ENCODE measurements around the gene PCBP1.
A peak's percentile ranks its signal among the peaks of the same experiment; 100 is the strongest.
"Not testable (repeated sequence)": the region's sequence is repeated elsewhere in the genome, so short reads cannot be mapped to it uniquely, and the experiment has no call there.

PCBP1 gene

DNA sequence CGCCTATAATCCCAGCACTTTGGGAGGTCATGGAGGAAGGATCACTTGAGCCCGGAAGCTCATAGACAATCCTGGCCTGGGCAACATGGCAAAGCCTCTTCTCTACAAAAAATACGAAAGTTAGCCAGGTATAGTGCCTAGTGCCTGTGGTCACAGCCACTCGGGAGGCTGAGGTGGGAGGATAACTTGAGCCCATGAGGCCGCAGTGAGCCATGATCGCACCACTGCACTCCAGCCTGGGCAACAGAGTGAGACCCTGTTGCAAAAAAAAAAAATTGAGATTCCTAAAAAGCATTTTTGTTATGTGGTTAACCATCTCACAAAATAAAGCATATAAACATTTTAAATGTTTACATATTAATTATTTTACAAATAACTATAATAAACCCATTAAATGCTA is 13.9 kb downstream of the PCBP1 start:
- DNase-seq = no peak

DNA sequence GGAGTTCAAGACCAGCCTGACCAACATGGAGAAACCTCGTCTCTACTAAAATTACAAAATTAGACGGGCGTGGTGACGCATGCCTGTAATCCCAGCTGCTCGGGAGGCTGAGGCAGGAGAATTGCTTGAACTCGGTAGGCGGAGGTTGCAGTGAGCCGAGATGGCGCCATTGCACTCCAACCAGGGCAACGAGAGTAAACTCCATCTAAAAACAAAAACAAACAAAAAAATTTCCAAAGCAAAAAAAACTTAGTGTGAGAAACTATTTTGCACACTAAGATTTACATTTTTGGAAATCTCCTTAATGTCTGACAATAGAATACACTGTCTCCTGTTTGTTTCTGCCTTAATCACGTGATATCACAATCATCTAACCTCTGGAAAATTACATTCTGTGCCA is 14.4 kb downstream of the PCBP1 start:
- DNase-seq = not testable (repeated sequence)

- DNase-seq = not testable (repeated sequence)
Observed at GRCh38 chr2:70102323-70102905, 15.1 kb downstream of the PCBP1 start.

DNA sequence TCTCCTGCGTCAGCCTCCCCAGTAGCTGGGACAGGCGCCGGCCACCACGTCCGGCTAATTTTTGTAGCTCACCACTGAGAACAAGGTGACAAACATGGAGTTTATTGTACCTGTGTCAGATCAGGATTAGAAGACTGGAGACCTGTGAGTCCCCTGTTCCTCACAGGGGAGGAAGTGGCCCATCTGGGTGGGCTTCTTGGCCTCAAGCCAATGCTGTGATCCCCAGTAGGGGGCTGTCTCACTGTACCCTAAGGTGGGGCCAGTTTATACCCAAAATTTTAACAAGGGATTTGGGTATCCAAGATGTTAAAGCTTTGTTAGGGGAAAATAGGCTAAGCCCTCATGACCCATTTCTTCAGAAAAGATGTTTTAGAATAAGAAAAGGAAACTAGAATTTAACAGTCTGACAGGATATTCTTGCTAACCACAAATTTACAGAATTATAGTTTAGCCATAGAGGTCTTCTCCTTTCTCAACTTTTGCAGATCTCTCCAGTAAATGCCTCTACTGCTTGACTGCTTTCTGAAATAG is 16.3 kb downstream of the PCBP1 start:
- no peak for DNase-seq

DNA sequence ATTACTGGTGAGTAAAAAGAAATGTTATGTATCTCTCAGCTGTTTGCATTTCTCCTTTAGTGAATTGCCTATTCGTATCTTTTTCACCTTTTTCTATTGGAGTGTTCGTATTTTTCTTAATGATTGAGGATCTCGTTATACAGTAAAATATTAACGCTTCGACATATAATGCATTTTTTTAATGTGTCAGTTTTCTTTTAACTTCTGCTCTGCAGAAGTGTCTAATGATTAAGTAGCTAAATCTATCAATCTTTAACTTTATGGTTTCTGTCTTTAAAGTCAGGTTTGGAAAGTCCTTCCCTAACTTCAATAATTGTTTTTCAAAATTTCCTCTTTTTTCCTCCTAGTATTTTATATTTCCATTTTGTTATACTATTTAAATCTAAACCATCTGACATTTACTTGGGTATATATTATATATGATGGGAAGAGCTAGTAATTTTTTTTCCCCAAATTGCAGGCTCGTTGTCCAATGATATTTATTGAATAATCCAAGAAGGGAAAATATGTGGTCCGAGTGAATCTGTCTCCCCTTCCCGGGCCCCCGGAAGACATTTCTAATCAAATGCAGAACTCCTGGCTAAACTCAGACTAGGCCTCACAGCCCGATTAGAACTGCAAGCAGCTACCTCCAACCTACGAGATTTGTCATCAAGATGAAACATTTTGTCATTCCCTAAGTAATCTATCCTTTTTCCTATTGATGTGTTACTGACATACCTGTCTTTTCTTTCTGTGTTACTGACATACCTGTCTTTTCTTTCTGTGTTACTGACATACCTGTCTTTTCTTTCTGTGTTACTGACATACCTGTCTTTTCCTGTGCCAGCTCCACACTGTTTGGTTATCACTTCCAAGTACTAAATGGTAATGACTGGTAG is 17.2 kb downstream of the PCBP1 start:
- DNase-seq = peak; percentile 38 to 51

DNA sequence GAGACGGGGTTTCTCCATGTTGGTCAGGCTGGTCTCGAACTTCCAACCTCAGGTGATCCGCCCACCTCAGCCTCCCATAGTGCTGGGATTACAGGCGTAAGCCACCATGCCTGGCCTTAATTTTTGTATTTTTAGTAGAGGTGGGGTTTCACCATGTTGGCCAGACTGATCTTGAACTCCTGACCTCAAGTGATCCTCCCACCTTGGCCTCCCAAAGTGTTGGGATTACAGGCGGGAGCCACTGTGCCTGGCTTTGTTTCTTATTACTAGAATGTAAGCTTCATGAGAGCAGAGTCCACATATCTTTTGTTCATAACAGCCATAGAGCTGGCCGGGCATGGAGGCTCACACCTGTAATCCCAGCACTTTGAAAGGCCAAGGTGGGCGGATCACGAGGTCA is 18.9 kb downstream of the PCBP1 start:
- not testable (repeated sequence) for DNase-seq

GRCh38 chr2:70110397-70110796 is 23.1 kb downstream of the PCBP1 start:
- DNase-seq = not testable (repeated sequence)

GRCh38 chr2:70111752-70112591 is 24.7 kb downstream of the PCBP1 start:
- no peak for DNase-seq

GRCh38 chr2:70113359-70114070 is 26.2 kb downstream of the PCBP1 start:
- no peak for DNase-seq

- no peak for DNase-seq
Observed at GRCh38 chr2:70115646-70116442, 28.6 kb downstream of the PCBP1 start.

DNA sequence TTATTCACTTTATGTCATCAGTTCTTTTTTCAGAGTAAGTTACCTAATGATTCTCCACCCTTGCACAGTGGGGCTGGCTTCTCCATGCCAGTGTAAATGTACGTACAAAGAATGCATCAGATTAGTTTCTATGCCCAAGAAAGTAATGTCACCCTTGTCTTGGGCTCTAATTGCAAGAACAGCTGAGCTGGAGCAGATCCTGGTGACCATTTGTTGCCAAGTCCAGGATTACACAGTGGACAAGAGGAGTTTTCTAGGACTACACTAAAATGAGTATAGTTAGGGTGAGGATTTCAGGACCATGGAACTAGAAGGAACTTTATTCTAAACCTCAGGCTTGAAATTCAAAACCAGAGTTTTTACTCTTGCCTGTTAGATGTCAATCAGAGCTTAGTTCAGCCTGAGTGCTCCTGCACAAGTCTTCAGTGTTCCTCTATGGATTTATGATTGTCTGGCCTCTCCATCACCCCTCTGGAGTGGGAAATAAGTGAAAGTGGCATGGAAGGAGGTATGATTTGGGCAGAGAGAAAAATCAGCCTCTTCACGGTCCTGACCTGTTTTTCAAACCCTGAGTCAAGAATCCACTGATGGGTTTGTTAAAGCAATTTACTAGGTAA is 29.8 kb downstream of the PCBP1 start:
- DNase-seq = no peak

DNA sequence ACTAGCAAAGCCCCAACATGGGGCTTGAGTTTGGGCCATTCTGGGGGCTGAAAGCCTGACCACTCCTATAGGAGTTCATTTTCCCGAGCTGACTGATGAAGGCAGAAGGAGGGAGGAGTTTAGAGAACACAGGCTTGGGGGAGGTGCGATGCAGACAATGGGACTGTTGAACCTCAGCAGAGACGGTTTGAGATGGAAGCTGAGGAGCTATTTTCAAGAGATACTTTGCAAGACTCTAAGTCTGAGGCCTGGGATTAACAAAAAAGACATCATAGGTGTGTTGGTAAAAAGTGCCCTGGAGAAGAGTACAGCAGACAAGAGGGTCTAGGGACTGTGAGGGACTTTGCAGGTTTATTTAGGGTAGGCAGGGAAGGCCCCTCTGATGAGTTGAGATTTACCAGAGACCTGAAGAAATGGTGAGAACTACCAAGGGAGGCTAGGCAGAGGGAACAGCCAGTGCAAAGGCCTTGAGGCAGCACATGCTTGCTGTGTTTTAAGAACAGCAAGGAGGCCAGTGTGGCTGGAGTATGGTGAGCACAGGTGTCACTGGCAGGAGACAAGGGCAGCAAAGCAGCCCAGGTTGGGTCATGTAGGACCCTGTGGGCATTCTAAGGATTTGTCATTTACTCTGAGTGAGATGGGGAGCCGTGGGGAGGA is 31.6 kb downstream of the PCBP1 start:
- DNase-seq = no peak

- DNase-seq = no peak
Observed at GRCh38 chr2:70121627-70122372, 34.5 kb downstream of the PCBP1 start.

- no peak for DNase-seq
Observed at GRCh38 chr2:70122470-70122869, 35.2 kb downstream of the PCBP1 start.

DNA sequence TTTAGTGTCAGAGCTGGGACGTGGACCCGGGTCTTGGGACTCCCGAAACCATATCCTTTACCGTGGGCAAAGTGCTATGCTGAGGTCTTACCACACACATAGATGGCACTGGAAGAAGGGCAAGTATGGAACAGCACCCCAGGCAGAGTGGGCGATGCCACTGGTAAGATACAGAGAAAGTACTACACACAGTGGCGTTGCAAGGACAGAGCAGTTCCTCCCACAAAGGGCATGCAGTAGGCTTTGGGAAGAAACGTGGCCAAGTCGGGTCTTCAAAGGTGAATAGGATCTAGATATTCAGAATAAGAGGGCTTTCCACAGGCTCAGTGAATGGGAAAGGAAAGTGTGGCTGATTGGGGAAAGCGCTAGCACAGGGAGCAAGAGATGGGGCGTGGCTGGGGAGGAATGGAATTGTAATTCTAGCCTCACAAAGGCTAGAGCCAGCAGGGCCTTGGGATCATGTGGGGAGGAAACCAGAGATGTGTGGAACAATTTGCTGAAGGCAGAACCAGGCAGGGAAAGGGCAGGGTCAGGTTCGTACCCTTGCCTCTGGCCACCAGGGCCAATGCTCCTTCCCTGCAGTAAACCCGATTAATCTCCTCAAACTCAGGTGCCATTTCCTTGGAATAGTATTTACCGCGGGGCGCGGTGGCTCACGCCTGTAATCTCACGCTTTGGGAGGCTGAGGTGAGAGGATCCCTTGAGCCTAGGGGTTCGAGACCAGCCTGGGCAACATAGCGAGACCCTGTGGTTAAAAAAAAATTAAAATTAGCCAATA is 36.0 kb downstream of the PCBP1 start:
- no peak for DNase-seq

DNA sequence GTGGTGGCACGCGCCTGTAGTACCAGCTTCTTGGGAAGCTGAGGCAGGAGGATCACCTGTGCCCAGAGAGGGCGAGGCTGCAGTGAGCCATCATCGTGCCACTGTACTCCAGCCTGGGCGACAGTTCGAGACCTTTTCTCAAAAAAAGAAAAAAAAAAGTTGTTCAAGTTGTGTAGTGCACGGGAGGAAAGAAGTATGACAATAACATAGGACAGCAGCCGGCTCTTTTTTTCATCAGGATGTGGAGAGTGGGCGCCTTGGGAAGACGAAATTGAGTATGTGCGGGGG is 36.5 kb downstream of the PCBP1 start:
- DNase-seq = no peak

DNA sequence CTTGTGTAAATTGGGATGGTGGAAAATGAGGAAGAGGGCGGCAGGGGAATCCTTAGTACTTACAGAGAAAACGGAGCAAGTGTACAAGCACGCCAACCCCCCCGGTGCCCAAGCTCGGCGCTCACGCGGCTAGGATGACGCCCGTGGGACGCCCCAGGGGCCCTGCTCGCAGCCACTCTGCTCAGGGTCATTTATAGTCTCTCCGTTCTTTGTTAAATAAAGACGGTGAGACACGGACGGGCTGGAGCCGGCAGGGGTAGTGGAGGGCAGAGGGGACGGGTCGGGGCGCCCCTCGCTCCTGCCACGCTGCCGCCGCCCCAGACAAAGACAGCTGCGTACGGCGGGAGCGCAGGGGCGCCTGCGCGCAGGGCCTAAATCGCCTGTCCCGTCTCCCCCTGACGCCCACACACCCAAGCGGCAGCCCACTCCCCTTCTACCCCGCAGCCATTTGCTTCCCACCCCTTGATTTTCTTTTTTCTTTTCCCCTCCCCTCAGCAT is 37.8 kb downstream of the PCBP1 start:
- DNase-seq = peak; percentile 70 to 73

- no peak for DNase-seq
Observed at GRCh38 chr2:70125498-70125898, 38.2 kb downstream of the PCBP1 start.

- DNase-seq = no peak
Observed at GRCh38 chr2:70126413-70126812, 39.1 kb downstream of the PCBP1 start.
